Measurements from ENCODE around the gene SLC39A7.
"Not testable (repeated sequence)": the region's sequence is repeated elsewhere in the genome, so short reads cannot be mapped to it uniquely, and the experiment has no call there.

Gene SLC39A7

GRCh38 chr6:33215271-33216116 is 14.8 kb downstream of the SLC39A7 start:
- Histone ChIP-seq H3K27ac (no peak overlapping the region), H3K27me3 (ENCODE audit: control insufficient read depth, insufficient read depth, low read length) (no peaks in the 10 kb centered on the region), H3K9ac (no peak overlapping the region), H2AFZ (no peak overlapping the region), H3K4me3 (ENCODE audit: low read depth, low read length) (no peak overlapping the region), H3K4me2 (ENCODE audit: low read length) (no peak overlapping the region), H3K36me3 (ENCODE audit: control insufficient read depth, insufficient read depth, low read length) (no peaks in the 10 kb centered on the region), H3K9me3 (ENCODE audit: control insufficient read depth, low read length) (no peaks in the 10 kb centered on the region), H3K4me1 (peaks cover 9% of the 10 kb centered on the region), H3K79me2 (no peaks in the 10 kb centered on the region)
- TF ChIP-seq, protein P1, sequence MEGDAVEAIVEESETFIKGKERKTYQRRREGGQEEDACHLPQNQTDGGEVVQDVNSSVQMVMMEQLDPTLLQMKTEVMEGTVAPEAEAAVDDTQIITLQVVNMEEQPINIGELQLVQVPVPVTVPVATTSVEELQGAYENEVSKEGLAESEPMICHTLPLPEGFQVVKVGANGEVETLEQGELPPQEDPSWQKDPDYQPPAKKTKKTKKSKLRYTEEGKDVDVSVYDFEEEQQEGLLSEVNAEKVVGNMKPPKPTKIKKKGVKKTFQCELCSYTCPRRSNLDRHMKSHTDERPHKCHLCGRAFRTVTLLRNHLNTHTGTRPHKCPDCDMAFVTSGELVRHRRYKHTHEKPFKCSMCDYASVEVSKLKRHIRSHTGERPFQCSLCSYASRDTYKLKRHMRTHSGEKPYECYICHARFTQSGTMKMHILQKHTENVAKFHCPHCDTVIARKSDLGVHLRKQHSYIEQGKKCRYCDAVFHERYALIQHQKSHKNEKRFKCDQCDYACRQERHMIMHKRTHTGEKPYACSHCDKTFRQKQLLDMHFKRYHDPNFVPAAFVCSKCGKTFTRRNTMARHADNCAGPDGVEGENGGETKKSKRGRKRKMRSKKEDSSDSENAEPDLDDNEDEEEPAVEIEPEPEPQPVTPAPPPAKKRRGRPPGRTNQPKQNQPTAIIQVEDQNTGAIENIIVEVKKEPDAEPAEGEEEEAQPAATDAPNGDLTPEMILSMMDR (IDR thresholded peaks at IDR 0.05), result no peak

GRCh38 chr6:33216117-33216649 is 15.5 kb downstream of the SLC39A7 start:
- Histone ChIP-seq H3K36me3 (ENCODE audit: control insufficient read depth, insufficient read depth, low read length) (no peaks in the 10 kb centered on the region), H3K27me3 (ENCODE audit: control insufficient read depth, insufficient read depth, low read length) (no peaks in the 10 kb centered on the region), H3K4me1 (peaks cover 9% of the 10 kb centered on the region), H3K9me3 (ENCODE audit: control insufficient read depth, low read length) (no peaks in the 10 kb centered on the region), H2AFZ (no peak overlapping the region), H3K4me2 (ENCODE audit: low read length) (no peak overlapping the region), H3K79me2 (no peaks in the 10 kb centered on the region), H3K4me3 (ENCODE audit: low read depth, low read length) (no peak overlapping the region), H3K9ac (no peak overlapping the region), H3K27ac (no peak overlapping the region)
- TF ChIP-seq, protein P1 (IDR thresholded peaks at IDR 0.05), result no peak

DNA sequence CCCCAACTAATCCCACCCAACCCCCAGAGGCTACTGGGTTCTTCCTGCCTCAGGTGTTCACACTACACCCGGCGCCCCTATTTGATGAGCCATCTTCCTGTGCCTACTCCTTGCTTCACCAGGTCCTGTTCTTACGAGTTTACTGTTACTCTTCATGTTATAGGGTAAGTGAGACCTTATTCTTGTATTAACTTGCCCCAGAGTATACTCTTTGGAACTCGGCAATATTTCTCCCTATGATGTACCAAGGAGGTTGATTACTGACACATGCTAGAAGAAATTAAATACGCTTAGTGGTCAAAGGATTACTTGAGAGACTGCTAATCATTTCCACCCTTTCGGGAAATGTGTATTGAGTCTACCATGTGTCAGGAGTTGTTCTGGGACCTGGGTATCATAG is 16.6 kb downstream of the SLC39A7 start:
- Histone ChIP-seq H2AFZ (no peak overlapping the region), H3K27me3 (ENCODE audit: control insufficient read depth, insufficient read depth, low read length) (no peaks in the 10 kb centered on the region), H3K4me1 (peaks cover 9% of the 10 kb centered on the region), H3K79me2 (no peaks in the 10 kb centered on the region), H3K36me3 (ENCODE audit: control insufficient read depth, insufficient read depth, low read length) (no peaks in the 10 kb centered on the region), H3K9me3 (ENCODE audit: control insufficient read depth, low read length) (no peaks in the 10 kb centered on the region), H3K9ac (no peak overlapping the region), H3K27ac (no peak overlapping the region), H3K4me3 (ENCODE audit: low read depth, low read length) (no peak overlapping the region), H3K4me2 (ENCODE audit: low read length) (no peak overlapping the region)
- TF ChIP-seq, protein P1 (IDR thresholded peaks at IDR 0.05), result no peak

DNA sequence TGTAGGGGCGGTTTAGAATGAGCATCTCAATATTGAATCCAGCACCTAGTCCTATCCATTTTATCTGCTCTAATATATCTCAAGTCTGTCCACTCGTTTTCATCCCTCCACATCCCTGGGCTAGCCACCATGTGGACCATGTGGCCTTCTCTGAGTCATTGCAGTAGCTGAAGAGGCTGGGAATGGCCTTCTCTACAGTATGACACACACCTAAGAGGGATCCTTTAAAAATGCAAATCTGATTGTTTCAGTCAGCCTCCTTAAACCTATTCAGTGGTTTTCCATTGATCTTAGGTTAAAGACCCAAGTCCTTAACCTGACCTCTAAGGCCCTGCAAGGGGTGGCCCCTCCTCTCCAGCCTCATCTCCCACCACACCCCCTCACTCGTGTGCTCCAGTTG is 17.0 kb downstream of the SLC39A7 start:
- no peak overlapping the region for H2AFZ ChIP-seq
- TF ChIP-seq, protein P1 (IDR thresholded peaks at IDR 0.05), result no peak
- H3K4me3 ChIP-seq (ENCODE audit: low read depth, low read length), result no peak overlapping the region
- no peaks in the 10 kb centered on the region for H3K27me3 ChIP-seq (ENCODE audit: control insufficient read depth, insufficient read depth, low read length)
- H3K9me3 ChIP-seq (ENCODE audit: control insufficient read depth, low read length), result no peaks in the 10 kb centered on the region
- H3K4me1 ChIP-seq, result peaks cover 9% of the 10 kb centered on the region
- H3K4me2 ChIP-seq (ENCODE audit: low read length), result no peak overlapping the region
- H3K36me3 ChIP-seq (ENCODE audit: control insufficient read depth, insufficient read depth, low read length), result no peaks in the 10 kb centered on the region
- no peaks in the 10 kb centered on the region for H3K79me2 ChIP-seq
- no peak overlapping the region for H3K27ac ChIP-seq
- no peak overlapping the region for H3K9ac ChIP-seq

DNA sequence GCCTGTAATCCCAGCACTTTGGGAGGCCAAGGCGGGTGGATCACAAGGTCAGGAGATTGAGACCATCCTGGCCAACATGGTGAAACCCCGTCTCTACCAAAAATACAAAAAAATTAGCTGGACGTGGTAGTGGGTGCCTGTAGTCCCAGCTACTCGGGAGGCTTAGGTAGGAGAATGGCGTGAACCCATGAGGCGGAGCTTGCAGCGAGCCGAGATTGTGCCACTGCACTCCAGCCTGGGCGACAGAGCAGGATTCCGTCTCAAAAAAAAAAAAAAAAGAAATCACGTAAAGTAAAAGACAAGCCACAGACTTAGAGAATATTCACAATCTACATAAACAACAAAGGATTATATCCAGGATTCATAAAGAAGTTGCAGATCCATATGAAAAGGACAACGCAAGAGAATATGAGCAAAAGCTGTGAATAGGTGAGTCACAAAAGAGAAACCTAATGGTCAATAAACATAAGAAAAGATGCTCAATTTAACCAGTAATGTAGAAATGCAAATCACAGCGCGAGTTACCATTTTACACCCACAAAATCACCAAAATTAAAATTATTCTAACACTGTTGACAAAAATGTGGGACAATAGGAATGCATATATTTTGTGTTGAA is 25.9 kb downstream of the SLC39A7 start:
- H3K36me3 ChIP-seq (ENCODE audit: control insufficient read depth, insufficient read depth, low read length); H3K79me2 ChIP-seq; H3K9me3 ChIP-seq (ENCODE audit: control insufficient read depth, low read length); H3K4me3 ChIP-seq (ENCODE audit: low read depth, low read length); H3K27ac ChIP-seq; H3K9ac ChIP-seq; H3K4me2 ChIP-seq (ENCODE audit: low read length); H2AFZ ChIP-seq; H3K27me3 ChIP-seq (ENCODE audit: control insufficient read depth, insufficient read depth, low read length); H3K4me1 ChIP-seq: not testable (repeated sequence)

Measured in parathyroid adenoma (tissue), 2 donors.